Stimulated activated effector memory CD8-positive, alpha-beta T cell treated with anti-CD3 and anti-CD28 coated beads, Interleukin-12 subunit alpha, Interleukin-12 subunit beta, amount 100 ng/mL, for 72 hours (primary cell): ENCODE data around the gene R3HDM4.
"Not testable (repeated sequence)": the region's sequence is repeated elsewhere in the genome, so short reads cannot be mapped to it uniquely, and the experiment has no call there.

Experiments
- ATAC-seq: fragments of 150-1000 bp; cut with Tn5 transposase; 2 replicates; pipeline ENCODE4 v1.10.0; 2021
- DNase-seq, 2 donors: peaks; one replicate each; pipeline ENCODE4 v3.0.0; 2021 to 2022; ENCODE audit warnings: low spot score in 2 of 2
- H3K27ac Mint-ChIP-seq: one replicate; pipeline ENCODE4 v1.8.0; 2022; ENCODE audit warnings: mild to moderate bottlenecking, mixed read lengths
- H3K36me3 Mint-ChIP-seq: one replicate; pipeline ENCODE4 v1.8.0; 2022; ENCODE audit warnings: mild to moderate bottlenecking, mixed read lengths
- H3K4me1 Mint-ChIP-seq: one replicate; pipeline ENCODE4 v1.8.0; 2022; ENCODE audit warnings: mixed read lengths
- H3K4me3 Mint-ChIP-seq: one replicate; pipeline ENCODE4 v1.8.0; 2022; ENCODE audit warnings: mild to moderate bottlenecking, mixed read lengths
- H3K9me3 Mint-ChIP-seq: one replicate; pipeline ENCODE4 v1.8.0; 2022; ENCODE audit warnings: mixed read lengths

R3HDM4 gene

GRCh38 chr19:899336-900042, 13.5 kb downstream of the R3HDM4 start:
- Mint-ChIP-seq H3K27ac (no peak overlapping the region), H3K9me3 (no peaks in the 10 kb centered on the region), H3K36me3 (peaks cover 42% of the 10 kb centered on the region), H3K4me3 (no peak overlapping the region), H3K4me1 (peaks cover 15% of the 10 kb centered on the region)
- DNase-seq (no peak), ATAC-seq (no peak)

- no peaks in the 10 kb centered on the region for H3K9me3 Mint-ChIP-seq
- peaks cover 46% of the 10 kb centered on the region for H3K36me3 Mint-ChIP-seq
- H3K4me3 Mint-ChIP-seq = no peak overlapping the region
- ATAC-seq = peak; percentile 6
- DNase-seq = no peak
- peaks cover 9% of the 10 kb centered on the region for H3K4me1 Mint-ChIP-seq
- no peak overlapping the region for H3K27ac Mint-ChIP-seq
Observed at GRCh38 chr19:898663-899062, 14.4 kb downstream of the R3HDM4 start.

- Mint-ChIP-seq H3K4me3 (no peak overlapping the region), H3K36me3 (peaks cover 55% of the 10 kb centered on the region), H3K4me1 (peaks cover 15% of the 10 kb centered on the region), H3K27ac (no peak overlapping the region), H3K9me3 (no peaks in the 10 kb centered on the region)
- ATAC-seq = no peak
- DNase-seq = no peak
Observed at GRCh38 chr19:897442-898039, 15.5 kb downstream of the R3HDM4 start.

GRCh38 chr19:896999-897398, 16.0 kb downstream of the R3HDM4 start:
- H3K4me1 Mint-ChIP-seq = peaks cover 20% of the 10 kb centered on the region
- H3K36me3 Mint-ChIP-seq = peaks cover 51% of the 10 kb centered on the region
- no peak for ATAC-seq
- no peak for DNase-seq
- H3K4me3 Mint-ChIP-seq = no peak overlapping the region
- H3K9me3 Mint-ChIP-seq = no peaks in the 10 kb centered on the region
- H3K27ac Mint-ChIP-seq = peak overlapping the region; percentile 26

GRCh38 chr19:896434-896833, 16.6 kb downstream of the R3HDM4 start:
- DNase-seq = no peak
- no peak for ATAC-seq
- H3K9me3 Mint-ChIP-seq = no peaks in the 10 kb centered on the region
- H3K36me3 Mint-ChIP-seq = peaks cover 50% of the 10 kb centered on the region
- peak overlapping the region; percentile 26 for H3K27ac Mint-ChIP-seq
- H3K4me3 Mint-ChIP-seq = no peak overlapping the region
- H3K4me1 Mint-ChIP-seq = peaks cover 21% of the 10 kb centered on the region

- Mint-ChIP-seq H3K36me3 (peaks cover 68% of the 10 kb centered on the region), H3K27ac (peak within 1 kb of the TSS; percentile 100), H3K4me1 (peaks cover 28% of the 10 kb centered on the region), H3K4me3 (peak within 1 kb of the TSS; percentile 87), H3K9me3 (no peaks in the 10 kb centered on the region)
- ATAC-seq (peak; percentile 93), DNase-seq (peak; percentile 76 to 93)
Observed at GRCh38 chr19:892894-893689, 19.9 kb downstream of the R3HDM4 start, which contains the start of the genes MED16 and RNU6-9. Gene MED16, minus strand, starts transcription at chr19:893187. Its CDS starts 2,056 bp downstream, at chr19:891131. Gene RNU6-9, plus strand, starts transcription at chr19:893484.

- Mint-ChIP-seq H3K36me3 (peaks cover 66% of the 10 kb centered on the region), H3K9me3 (no peaks in the 10 kb centered on the region), H3K4me3 (peak overlapping the region; percentile 87), H3K27ac (peak overlapping the region; percentile 100), H3K4me1 (peaks cover 28% of the 10 kb centered on the region)
- peak; percentile 44 for ATAC-seq
- no peak for DNase-seq
Observed at GRCh38 chr19:892243-892893, 20.7 kb downstream of the R3HDM4 start.

GRCh38 chr19:891421-892200, 21.4 kb downstream of the R3HDM4 start:
- DNase-seq, H3K9me3 Mint-ChIP-seq, ATAC-seq: not testable (repeated sequence)
- Mint-ChIP-seq H3K4me3 (peak overlapping the region; percentile 87), H3K27ac (peak overlapping the region; percentile 100), H3K36me3 (peaks cover 66% of the 10 kb centered on the region), H3K4me1 (peaks cover 24% of the 10 kb centered on the region)

GRCh38 chr19:890831-891230, 22.2 kb downstream of the R3HDM4 start:
- Mint-ChIP-seq H3K27ac (peak overlapping the region; percentile 72), H3K4me3 (peak overlapping the region; percentile 68), H3K4me1 (peaks cover 19% of the 10 kb centered on the region), H3K36me3 (peaks cover 60% of the 10 kb centered on the region), H3K9me3 (no peaks in the 10 kb centered on the region)
- ATAC-seq (no peak), DNase-seq (no peak)

- H3K9me3 Mint-ChIP-seq = no peaks in the 10 kb centered on the region
- no peak for ATAC-seq
- peaks cover 19% of the 10 kb centered on the region for H3K4me1 Mint-ChIP-seq
- DNase-seq = no peak
- H3K27ac Mint-ChIP-seq = no peak overlapping the region
- H3K4me3 Mint-ChIP-seq = no peak overlapping the region
- peaks cover 68% of the 10 kb centered on the region for H3K36me3 Mint-ChIP-seq
Observed at GRCh38 chr19:889662-890295, 23.2 kb downstream of the R3HDM4 start.

- H3K27ac Mint-ChIP-seq = no peak overlapping the region
- DNase-seq (no peak), ATAC-seq (no peak)
- H3K4me1 Mint-ChIP-seq = peaks cover 19% of the 10 kb centered on the region
- no peaks in the 10 kb centered on the region for H3K9me3 Mint-ChIP-seq
- peaks cover 61% of the 10 kb centered on the region for H3K36me3 Mint-ChIP-seq
- H3K4me3 Mint-ChIP-seq = no peak overlapping the region
Observed at GRCh38 chr19:888581-889385, 24.2 kb downstream of the R3HDM4 start.

GRCh38 chr19:887599-887998, 25.4 kb downstream of the R3HDM4 start:
- no peak for DNase-seq
- peaks cover 13% of the 10 kb centered on the region for H3K4me1 Mint-ChIP-seq
- H3K27ac Mint-ChIP-seq = no peak overlapping the region
- H3K9me3 Mint-ChIP-seq = no peaks in the 10 kb centered on the region
- no peak overlapping the region for H3K4me3 Mint-ChIP-seq
- no peak for ATAC-seq
- H3K36me3 Mint-ChIP-seq = peaks cover 57% of the 10 kb centered on the region

- Mint-ChIP-seq H3K9me3 (no peaks in the 10 kb centered on the region), H3K4me1 (peaks cover 9% of the 10 kb centered on the region), H3K4me3 (no peak overlapping the region), H3K27ac (no peak overlapping the region), H3K36me3 (peaks cover 60% of the 10 kb centered on the region)
- DNase-seq (no peak), ATAC-seq (no peak)
Observed at GRCh38 chr19:887072-887471, 25.9 kb downstream of the R3HDM4 start.
